GM18498 (cell line): ENCODE measurements around the gene CDC42.

Experiments used
- ATAC-seq: cut with Tn5 transposase; IDR thresholded peaks from one replicate; pipeline ENCODE4 v1.9.1; 2021; ENCODE audit warnings: mild to moderate bottlenecking, moderate library complexity; ENCODE audit not compliant: unreplicated experiment

Gene CDC42

GRCh38 chr1:22107126-22107525 is 54.6 kb downstream of the CDC42 start:
- no peak for ATAC-seq

DNA sequence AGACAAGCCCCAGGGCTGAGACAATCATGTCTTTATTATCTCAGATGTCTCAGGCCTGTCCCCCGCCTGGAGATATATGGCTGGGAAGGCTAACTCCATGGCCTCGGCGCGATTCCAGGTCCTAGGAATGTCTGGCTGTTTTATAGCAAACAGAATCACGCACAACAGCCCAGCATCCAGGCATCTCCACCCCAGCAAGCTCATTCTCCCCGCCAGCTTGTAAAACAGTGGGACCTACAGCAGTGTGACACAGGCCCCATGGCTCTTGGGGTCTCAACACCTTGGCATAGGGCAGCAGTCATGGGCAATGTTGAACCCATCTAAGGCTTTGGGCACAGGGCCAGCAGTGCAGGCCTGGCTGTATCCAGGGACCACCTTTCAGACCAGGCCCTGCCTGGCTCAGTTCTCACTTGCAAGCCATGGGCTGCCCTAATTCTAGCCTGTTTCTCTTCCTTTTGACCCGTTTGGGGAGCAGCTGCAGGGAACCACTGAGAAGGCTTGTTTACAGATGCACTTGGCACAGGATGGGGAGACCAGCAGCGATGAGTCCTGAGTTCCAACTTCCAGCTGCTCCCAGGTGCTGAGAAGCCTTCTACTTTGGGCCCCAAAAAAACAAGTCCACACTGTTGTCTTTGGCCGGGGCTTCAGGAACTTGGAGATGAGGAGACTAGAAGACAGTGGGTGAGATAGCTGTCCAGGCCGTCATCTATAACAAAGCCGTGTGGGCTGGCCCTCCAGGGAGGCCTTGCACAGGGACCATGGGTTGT is 56.0 kb downstream of the CDC42 start:
- no peak for ATAC-seq

DNA sequence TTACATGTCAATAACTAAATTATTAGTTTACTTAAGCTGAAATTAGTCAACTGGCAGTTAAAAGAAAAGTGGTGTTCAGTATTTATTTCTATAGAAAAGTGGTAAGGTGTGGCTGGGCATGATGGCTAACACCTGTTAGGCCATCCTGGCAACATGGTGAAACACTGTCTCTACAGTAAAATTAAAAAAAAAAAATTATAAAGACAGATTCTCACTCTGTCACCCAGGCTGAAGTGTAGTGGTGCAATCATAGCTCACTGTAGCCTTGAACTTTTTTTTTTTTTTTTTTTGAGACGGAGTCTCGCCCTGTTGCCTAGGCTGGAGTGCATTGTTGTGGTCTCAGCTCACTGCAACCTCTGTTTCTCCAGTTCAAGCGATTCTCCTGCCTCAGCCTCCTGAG is 57.5 kb downstream of the CDC42 start:
- ATAC-seq = no peak

- ATAC-seq = no peak
Measured at GRCh38 chr1:22111115-22111514, 58.6 kb downstream of the CDC42 start.

DNA sequence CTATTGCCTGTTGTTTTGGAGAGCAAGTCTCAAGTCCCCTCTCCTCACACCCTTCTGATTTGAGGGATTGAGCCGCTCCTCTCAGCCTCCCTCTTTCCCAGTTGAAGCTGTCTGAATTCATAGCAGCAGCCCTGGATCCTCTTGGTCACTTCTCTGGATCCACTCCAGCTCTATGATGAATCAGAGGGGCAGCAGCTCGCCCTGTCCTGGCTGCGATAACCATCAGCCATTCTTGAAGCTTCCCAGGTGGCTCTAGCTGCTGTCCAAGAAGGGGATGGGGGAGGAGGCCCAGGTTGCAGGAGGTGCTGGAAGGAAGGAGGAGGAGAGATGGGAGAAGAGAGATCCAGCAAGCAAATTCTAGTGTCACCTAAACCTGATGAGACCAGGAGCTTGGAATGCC is 59.1 kb downstream of the CDC42 start:
- ATAC-seq = no peak

GRCh38 chr1:22112554-22112953 is 60.0 kb downstream of the CDC42 start:
- no peak for ATAC-seq

GRCh38 chr1:22114083-22115012 is 61.8 kb downstream of the CDC42 start:
- ATAC-seq = no peak

DNA sequence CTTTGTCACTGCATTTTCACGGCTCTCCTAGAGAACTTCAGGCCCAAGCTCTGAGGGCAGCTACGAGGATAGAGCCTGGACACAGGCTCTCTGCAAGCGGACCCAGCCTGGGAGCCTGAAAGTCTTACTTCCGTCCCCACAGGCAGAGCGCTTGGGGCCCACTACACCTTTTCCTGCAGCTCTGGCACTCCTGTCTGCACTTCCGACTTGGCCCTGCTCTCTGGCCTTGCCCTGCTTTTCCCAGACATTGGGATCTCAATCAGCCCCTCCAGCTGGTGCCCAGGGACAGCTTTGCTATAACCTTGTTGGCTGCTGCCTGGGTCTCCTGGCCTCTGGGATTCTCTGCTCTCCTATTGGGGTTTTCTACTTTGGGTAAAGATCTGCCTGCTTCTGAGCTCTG is 62.8 kb downstream of the CDC42 start:
- ATAC-seq = no peak

DNA sequence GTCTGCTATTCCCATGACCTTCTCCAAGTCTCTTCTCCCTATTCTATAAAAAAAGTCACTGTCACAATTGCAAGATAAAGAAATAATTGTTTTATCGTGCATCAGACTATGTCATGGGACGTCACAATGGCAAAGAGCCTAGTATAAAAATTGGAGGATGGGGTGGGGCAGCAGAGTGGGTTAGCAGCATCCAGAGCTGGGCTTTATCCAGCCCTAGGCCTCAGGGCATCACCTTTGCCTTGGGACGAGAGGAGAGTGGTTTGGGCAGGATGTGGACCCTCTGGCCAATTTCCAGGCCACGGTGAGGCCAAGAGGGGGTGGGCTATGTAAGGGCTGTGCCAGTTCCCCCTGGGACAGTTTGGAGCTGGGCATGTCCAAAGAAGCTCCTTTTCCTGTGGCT is 64.7 kb downstream of the CDC42 start:
- no peak for ATAC-seq

- ATAC-seq = no peak
Measured at GRCh38 chr1:22117851-22118250, 65.3 kb downstream of the CDC42 start.

- ATAC-seq = no peak
Measured at GRCh38 chr1:22118291-22118992, 65.9 kb downstream of the CDC42 start.

- no peak for ATAC-seq
Measured at GRCh38 chr1:22119626-22120468, 67.3 kb downstream of the CDC42 start.

- no peak for ATAC-seq
Measured at GRCh38 chr1:22120469-22120790, 67.9 kb downstream of the CDC42 start.

DNA sequence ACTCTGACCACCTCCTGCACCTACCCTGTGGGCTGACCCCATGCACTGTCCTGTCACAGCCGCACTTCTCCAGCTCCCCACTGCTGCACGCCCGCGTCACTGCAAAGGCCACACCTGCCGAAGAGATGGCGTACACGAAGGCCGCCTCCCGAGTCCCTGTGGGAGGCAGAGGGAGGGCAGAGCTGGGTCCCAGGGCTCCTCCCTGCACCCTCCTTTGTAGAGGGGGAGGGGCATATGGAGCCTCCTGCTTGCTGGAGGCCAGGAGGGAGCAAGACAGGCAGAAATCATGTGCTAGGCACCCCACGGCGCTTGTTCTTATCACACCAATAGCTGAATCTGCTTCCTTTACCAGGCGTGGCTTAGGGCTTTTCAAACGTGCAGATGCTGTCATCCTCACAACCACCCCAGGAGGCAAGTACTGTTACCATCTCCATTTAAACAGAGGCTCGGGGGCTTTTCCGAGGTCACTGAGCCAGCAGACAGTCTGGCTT is 69.0 kb downstream of the CDC42 start:
- ATAC-seq = no peak

DNA sequence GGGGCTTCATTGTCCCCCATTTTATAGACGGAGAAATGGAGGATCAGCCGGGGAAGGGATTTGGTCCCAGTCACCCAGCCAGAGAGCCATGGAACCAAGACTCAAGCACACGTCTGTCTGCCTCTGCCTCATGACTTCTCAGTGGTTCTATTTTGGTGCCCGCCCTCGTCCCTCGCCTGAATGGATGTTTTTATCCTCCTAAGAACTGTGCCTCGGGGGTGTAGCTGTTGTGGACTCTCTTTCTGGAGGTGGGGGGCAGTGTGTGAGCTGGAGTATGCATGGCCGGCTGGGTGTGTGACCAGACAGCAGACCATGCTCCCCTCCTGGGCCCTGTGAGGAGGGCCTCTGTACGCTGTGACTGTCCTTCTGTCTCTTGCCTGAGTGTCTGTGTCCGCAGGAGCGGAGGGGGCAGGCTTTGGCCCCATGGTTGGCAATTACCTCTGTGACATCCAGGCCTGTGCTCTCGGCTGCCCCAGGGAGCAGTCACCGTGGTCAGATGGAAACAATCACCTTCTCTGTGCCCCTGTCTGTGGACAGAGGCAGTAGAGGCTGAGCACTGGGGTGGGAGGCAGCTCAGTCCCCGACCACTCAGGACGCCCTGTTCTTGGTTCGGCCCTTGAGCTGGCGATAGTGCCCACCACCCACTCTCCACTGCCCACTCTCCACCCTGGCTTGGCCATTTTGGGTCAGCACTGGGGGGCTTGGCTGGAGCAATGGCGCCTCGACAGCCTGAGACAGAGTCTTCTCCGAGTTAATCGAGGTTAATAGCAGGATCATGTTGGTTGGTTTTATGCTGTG is 70.0 kb downstream of the CDC42 start:
- no peak for ATAC-seq

- no peak for ATAC-seq
Measured at GRCh38 chr1:22123071-22123390, 70.5 kb downstream of the CDC42 start.

GRCh38 chr1:22123901-22124404 is 71.4 kb downstream of the CDC42 start:
- no peak for ATAC-seq

GRCh38 chr1:22124592-22125229 is 72.2 kb downstream of the CDC42 start:
- ATAC-seq = no peak

- no peak for ATAC-seq
Measured at GRCh38 chr1:22126531-22126930, 74.0 kb downstream of the CDC42 start.
